IMR-90 (cell line): ENCODE measurements around the gene KLHL33. TPM values are rescaled to one million over a fixed set of nuclear protein-coding genes. Genes with fewer than 3 reads are reported as not detected.

Source experiments
- ATAC-seq: fragments of 200-7000 bp; cut with Tn5 transposase; 2 replicates; pipeline ENCODE4 v1.9.1; 2020; ENCODE audit warnings: low read depth, mild to moderate bottlenecking, moderate library complexity
- BruUV-seq: library from RNA; stranded (reverse); fragments of 400-500 nt; replicated peaks from 2 replicates; lab custom pipeline; 2021; lab: Mats Ljungman, UMichigan
- CTCF ChIA-PET: fragments of 300-600 bp; formaldehyde crosslinking; extraction: SDS; loops from one replicate; lab custom pipeline; 2021; ENCODE audit warnings: antibody characterized with exemption; lab: Yijun Ruan, JAX
- POLR2A ChIA-PET: fragments of 300-600 bp; sonication (Branson Sonifier 250); formaldehyde crosslinking; loops from one replicate; lab custom pipeline; 2022; ENCODE audit warnings: antibody characterized with exemption; ENCODE audit not compliant: unreplicated experiment; lab: Charles Lee
- DNase-seq: peaks from one replicate; pipeline ENCODE4 v3.0.0; 2013
- H2AFZ ChIP-seq: replicated peaks from 2 replicates; pipeline ENCODE3; 2013; ENCODE audit warnings: low read length, mild to moderate bottlenecking; ENCODE audit not compliant: poor library complexity
- H2AK5ac ChIP-seq: 2 replicates; pipeline ENCODE4 v1.6.1; 2013; ENCODE audit warnings: low read depth, low read length, inconsistent platforms
- H2AK9ac ChIP-seq: replicated peaks from 2 replicates; pipeline ENCODE3; 2013; ENCODE audit warnings: mild to moderate bottlenecking, low read depth, low read length, moderate library complexity; ENCODE audit not compliant: poor library complexity
- H2BK120ac ChIP-seq: 2 replicates; pipeline ENCODE4 v1.6.1; 2013; ENCODE audit warnings: low read depth, low read length, inconsistent platforms
- H2BK15ac ChIP-seq: 3 replicates; pipeline ENCODE4 v1.6.1; 2013; ENCODE audit warnings: low read depth, low read length, inconsistent platforms
- H2BK20ac ChIP-seq: 2 replicates; pipeline ENCODE4 v1.6.1; 2013; ENCODE audit warnings: low read depth, mild to moderate bottlenecking, inconsistent platforms, low read length, moderate library complexity
- H2BK5ac ChIP-seq: 2 replicates; pipeline ENCODE4 v1.6.1; 2013; ENCODE audit warnings: mild to moderate bottlenecking, low read depth, low read length, inconsistent platforms; ENCODE audit not compliant: poor library complexity, severe bottlenecking
- H3K14ac ChIP-seq: replicated peaks from 2 replicates; pipeline ENCODE4 v1.6.1; 2013; ENCODE audit warnings: low read depth, low read length, inconsistent platforms
- H3K18ac ChIP-seq: 2 replicates; pipeline ENCODE4 v1.6.1; 2013; ENCODE audit warnings: low read depth, low read length, control low read depth
- H3K23ac ChIP-seq: 2 replicates; pipeline ENCODE4 v1.6.1; 2013; ENCODE audit warnings: low read depth, low read length, inconsistent platforms
- H3K27ac ChIP-seq: 2 replicates; pipeline ENCODE4 v1.5.1; 2013; ENCODE audit warnings: mild to moderate bottlenecking, control low read depth, low read length; ENCODE audit not compliant: insufficient read depth
- H3K27me3 ChIP-seq: 2 replicates; pipeline ENCODE4 v1.6.1; 2013; ENCODE audit warnings: low read length; ENCODE audit not compliant: control insufficient read depth, insufficient read depth
- H3K36me3 ChIP-seq: 2 replicates; pipeline ENCODE4 v1.6.1; 2013; ENCODE audit warnings: low read length, mixed read lengths; ENCODE audit not compliant: control insufficient read depth, insufficient read depth
- H3K4ac ChIP-seq: 2 replicates; pipeline ENCODE4 v1.6.1; 2013; ENCODE audit warnings: low read depth, low read length, inconsistent platforms
- H3K4me1 ChIP-seq: 2 replicates; pipeline ENCODE4 v1.6.1; 2013; ENCODE audit warnings: low read length, mixed read lengths; ENCODE audit not compliant: control insufficient read depth, insufficient read depth
- H3K4me2 ChIP-seq: 2 replicates; pipeline ENCODE4 v1.6.1; 2013; ENCODE audit warnings: low read depth, mild to moderate bottlenecking, control low read depth, low read length, moderate library complexity
- H3K4me3 ChIP-seq: 2 replicates; pipeline ENCODE4 v1.5.1; 2013; ENCODE audit warnings: low read depth, mild to moderate bottlenecking, control low read depth, low read length, moderate library complexity; ENCODE audit not compliant: insufficient read depth
- H3K56ac ChIP-seq: 2 replicates; pipeline ENCODE4 v1.6.1; 2013; ENCODE audit warnings: low read length, inconsistent platforms; ENCODE audit not compliant: insufficient read depth; ENCODE audit errors: extremely low read depth
- H3K79me1 ChIP-seq, 2 experiments: 2 replicates each; pipeline ENCODE4 v1.6.1; 2013; ENCODE audit warnings: low read length in 2 of 2, inconsistent platforms in 1 of 2, low read depth in 1 of 2
- H3K9ac ChIP-seq: 2 replicates; pipeline ENCODE4 v1.6.1; 2013; ENCODE audit warnings: low read depth, low read length, control low read depth
- H3K9me1 ChIP-seq: 2 replicates; pipeline ENCODE4 v1.6.1; 2013; ENCODE audit warnings: low read length, inconsistent platforms; ENCODE audit not compliant: insufficient read depth
- H3K9me3 ChIP-seq: 2 replicates; pipeline ENCODE4 v1.6.1; 2013; ENCODE audit warnings: low read length; ENCODE audit not compliant: control insufficient read depth, insufficient read depth
- H4K20me1 ChIP-seq: 2 replicates; pipeline ENCODE4 v1.6.1; 2013; ENCODE audit warnings: low read length, inconsistent platforms; ENCODE audit not compliant: insufficient read depth
- H4K5ac ChIP-seq: 2 replicates; pipeline ENCODE4 v1.6.1; 2013; ENCODE audit warnings: mild to moderate bottlenecking, low read depth, low read length, control low read depth
- H4K8ac ChIP-seq, 2 experiments: 2 replicates each; pipeline ENCODE4 v1.6.1; 2013; ENCODE audit warnings: low read depth in 2 of 2, low read length in 2 of 2, control low read depth in 1 of 2, inconsistent platforms in 1 of 2
- H4K91ac ChIP-seq: 2 replicates; pipeline ENCODE4 v1.6.1; 2013; ENCODE audit warnings: low read depth, low read length, inconsistent platforms; ENCODE audit not compliant: insufficient read depth
- MAFK ChIP-seq: IDR thresholded peaks from 2 replicates; pipeline ENCODE4 v1.6.1; 2012; ENCODE audit warnings: low read depth, low read length, improper control_type of control experiment
- NFE2L2 ChIP-seq: fragments of 150-350 bp; IDR thresholded peaks from 2 replicates; pipeline ENCODE4 v1.6.1; 2016; ENCODE audit warnings: low read depth, mild to moderate bottlenecking, low read length
- WGBS, 2 experiments: methylation state at CpG; one replicate each; pipeline versions ENCODE4 v1.1.5 to v1.1.7; 2013; ENCODE audit warnings: missing lambda C conversion rate in 2 of 2; ENCODE audit not compliant: insufficient read length in 1 of 2; ENCODE audit errors: extremely low coverage in 2 of 2; 5-methylcytosine and 5-hydroxymethylcytosine counted together
- dilution Hi-C: fragments of 300-500 bp; cut with HindIII; formaldehyde crosslinking; loops from one replicate; pipeline ENCODE4 v1.14.3; 2018; ENCODE audit warnings: low sequenced_read_pairs; ENCODE audit not compliant: unreplicated experiment
- in situ Hi-C: fragments of 300-500 bp; cut with MboI; formaldehyde crosslinking; loops from 3 replicates; pipeline ENCODE4 v1.14.3; 2019; ENCODE audit warnings: low sequenced_read_pairs, inconsistent platforms, mixed read lengths
- intact Hi-C: fragments of 100-400 bp; cut with micrococcal nuclease; formaldehyde crosslinking; loops from 2 replicates; pipeline ENCODE4 v1.10.0; 2022
- polyA plus RNA-seq, 3 experiments: library from polyadenylated mRNA; depleted of rRNA; stranded (reverse); fragments of >200 nt; gene quantifications; 2 replicates each; pipeline ENCODE4 v1.2.3, GENCODE V29; 2012; ENCODE audit warnings: low replicate concordance in 1 of 3
- total RNA-seq: library from RNA; depleted of rRNA; stranded (reverse); fragments of >200 nt; gene quantifications from 2 replicates; pipeline ENCODE4 v1.2.3, GENCODE V29; 2012

The KLHL33 gene
- total and polyA plus RNA-seq, 2 of the 4 experiments (the other 2 are of a cell fraction) = under 0.01 to 0.03 TPM

- Histone ChIP-seq H3K23ac (no peak overlapping the region), H3K9me1 (no peaks in the 10 kb centered on the region), H3K4me1 (no peaks in the 10 kb centered on the region), H2AK5ac (no peak overlapping the region), H2BK120ac (no peak overlapping the region), H3K9me3 (no peaks in the 10 kb centered on the region), H4K8ac (no peak overlapping the region), H4K91ac (no peak overlapping the region), H2BK20ac (no peak overlapping the region), H3K18ac (no peak overlapping the region), H3K14ac (no peak overlapping the region), H3K56ac (no peak overlapping the region), H3K4me3 (no peak overlapping the region), H3K27ac (no peak overlapping the region), H2BK15ac (no peak overlapping the region), H3K79me1 (no peaks in the 10 kb centered on the region), H4K20me1 (no peaks in the 10 kb centered on the region), H3K4me2 (no peak overlapping the region), H3K27me3 (no peaks in the 10 kb centered on the region), H2AK9ac (no peak overlapping the region), H4K5ac (no peak overlapping the region), H2BK5ac (no peak overlapping the region), H3K36me3 (peaks cover 81% of the 10 kb centered on the region), H3K4ac (no peak overlapping the region), H2AFZ (no peak overlapping the region), H3K9ac (no peak overlapping the region)
- TF ChIP-seq MAFK (no peak), NFE2L2 (no peak)
- in situ Hi-C loops (no loop called here), dilution Hi-C loops (no loop called here), intact Hi-C loops (no loop called here)
- CTCF ChIA-PET = no interaction called here
- DNase-seq (no peak), ATAC-seq (no peak)
- no CpG with 5 or more reads among the region's 2 CpGs for WGBS, 2 experiments
- POLR2A ChIA-PET = no interaction called here
- BruUV-seq = no TSS peak
These were observed 58.8 kb downstream of the KLHL33 start for GRCh38 chr14:20377171-20377570.
